Inflammatory macrophage (primary cell): ENCODE data around the gene LDLRAP1.
A peak's percentile ranks its signal among the peaks of the same experiment; 100 is the strongest.

Experiments used
- DNase-seq, 2 donors: peaks; one replicate each; pipeline ENCODE4 v3.0.0-alpha.2; 2020 to 2022

LDLRAP1 gene

GRCh38 chr1:25609921-25610320 lies 66.5 kb downstream of the LDLRAP1 start:
- DNase-seq = no peak

- no peak for DNase-seq
Measured at GRCh38 chr1:25610822-25611630, 67.6 kb downstream of the LDLRAP1 start.

- DNase-seq = no peak
Measured at GRCh38 chr1:25611843-25612242, 68.4 kb downstream of the LDLRAP1 start.

- DNase-seq = no peak
Measured at GRCh38 chr1:25612421-25612820, 69.0 kb downstream of the LDLRAP1 start.

GRCh38 chr1:25613091-25613490 lies 69.7 kb downstream of the LDLRAP1 start:
- DNase-seq = no peak

GRCh38 chr1:25614501-25615171 lies 71.2 kb downstream of the LDLRAP1 start:
- DNase-seq = no peak

GRCh38 chr1:25615172-25615541 lies 71.8 kb downstream of the LDLRAP1 start:
- DNase-seq = no peak

GRCh38 chr1:25615563-25616094 lies 72.2 kb downstream of the LDLRAP1 start:
- no peak for DNase-seq

GRCh38 chr1:25616095-25616986 lies 72.9 kb downstream of the LDLRAP1 start, which contains the start of gene MAN1C1:
TSS of gene MAN1C1 (plus strand) at chr1:25616791. CDS start at chr1:25617798, 1,007 bp downstream.
- DNase-seq = peak; percentile 87 to 89

GRCh38 chr1:25616987-25617624 lies 73.7 kb downstream of the LDLRAP1 start:
- no peak for DNase-seq

- DNase-seq = peak in 1 of 2 donors; percentile 52
Measured at GRCh38 chr1:25617625-25618432, 74.4 kb downstream of the LDLRAP1 start.

GRCh38 chr1:25618433-25618808 lies 75.0 kb downstream of the LDLRAP1 start:
- no peak for DNase-seq
